Activated CD8-positive, alpha-beta memory T cell treated with anti-CD3 and anti-CD28 coated beads for 1 hour (primary cell): ENCODE data around the gene GART.

Experiments used
- DNase-seq, 2 donors: peaks; one replicate each; pipeline ENCODE4 v3.0.0-alpha.2; 2020; ENCODE audit warnings: low read depth in 1 of 2; ENCODE audit errors: extremely low read depth in 1 of 2

Gene GART

DNA sequence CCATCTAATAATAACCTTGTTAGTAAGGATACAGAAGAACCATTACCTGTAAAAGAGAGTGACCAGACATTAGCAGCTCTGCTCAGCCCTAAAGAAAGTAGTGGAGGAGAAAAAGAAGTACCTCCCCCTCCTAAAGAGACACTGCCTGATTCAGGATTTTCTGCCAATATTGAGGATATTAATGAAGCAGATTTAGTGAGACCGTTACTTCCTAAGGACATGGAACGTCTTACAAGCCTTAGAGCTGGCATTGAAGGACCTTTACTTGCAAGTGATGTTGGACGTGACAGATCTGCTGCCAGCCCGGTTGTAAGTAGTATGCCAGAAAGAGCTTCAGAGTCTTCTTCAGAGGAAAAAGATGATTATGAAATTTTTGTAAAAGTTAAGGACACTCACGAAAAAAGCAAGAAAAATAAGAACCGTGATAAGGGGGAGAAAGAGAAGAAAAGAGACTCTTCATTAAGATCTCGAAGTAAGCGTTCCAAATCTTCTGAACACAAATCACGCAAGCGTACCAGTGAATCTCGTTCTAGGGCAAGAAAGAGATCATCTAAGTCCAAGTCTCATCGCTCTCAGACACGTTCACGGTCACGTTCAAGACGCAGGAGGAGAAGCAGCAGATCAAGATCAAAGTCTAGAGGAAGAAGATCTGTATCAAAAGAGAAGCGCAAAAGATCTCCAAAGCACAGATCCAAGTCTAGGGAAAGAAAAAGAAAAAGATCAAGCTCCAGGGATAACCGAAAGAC lies 12.5 kb upstream of the GART start:
- no peak for DNase-seq

DNA sequence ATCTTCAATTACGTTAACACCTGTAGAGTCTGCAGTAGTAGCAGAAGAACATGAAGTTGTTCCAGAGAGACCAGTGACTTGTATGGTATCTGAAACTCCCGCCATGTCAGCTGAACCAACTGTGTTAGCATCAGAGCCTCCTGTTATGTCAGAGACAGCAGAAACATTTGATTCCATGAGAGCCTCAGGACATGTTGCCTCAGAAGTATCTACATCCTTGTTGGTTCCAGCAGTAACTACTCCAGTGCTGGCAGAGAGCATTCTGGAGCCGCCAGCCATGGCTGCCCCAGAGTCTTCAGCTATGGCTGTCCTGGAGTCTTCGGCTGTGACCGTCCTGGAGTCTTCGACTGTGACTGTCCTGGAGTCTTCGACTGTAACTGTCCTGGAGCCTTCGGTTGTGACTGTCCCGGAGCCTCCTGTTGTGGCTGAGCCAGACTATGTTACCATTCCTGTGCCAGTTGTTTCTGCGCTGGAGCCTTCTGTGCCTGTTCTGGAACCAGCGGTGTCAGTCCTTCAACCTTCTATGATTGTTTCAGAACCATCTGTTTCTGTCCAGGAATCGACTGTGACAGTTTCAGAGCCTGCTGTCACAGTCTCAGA lies 11.2 kb upstream of the GART start:
- DNase-seq = no peak

DNA sequence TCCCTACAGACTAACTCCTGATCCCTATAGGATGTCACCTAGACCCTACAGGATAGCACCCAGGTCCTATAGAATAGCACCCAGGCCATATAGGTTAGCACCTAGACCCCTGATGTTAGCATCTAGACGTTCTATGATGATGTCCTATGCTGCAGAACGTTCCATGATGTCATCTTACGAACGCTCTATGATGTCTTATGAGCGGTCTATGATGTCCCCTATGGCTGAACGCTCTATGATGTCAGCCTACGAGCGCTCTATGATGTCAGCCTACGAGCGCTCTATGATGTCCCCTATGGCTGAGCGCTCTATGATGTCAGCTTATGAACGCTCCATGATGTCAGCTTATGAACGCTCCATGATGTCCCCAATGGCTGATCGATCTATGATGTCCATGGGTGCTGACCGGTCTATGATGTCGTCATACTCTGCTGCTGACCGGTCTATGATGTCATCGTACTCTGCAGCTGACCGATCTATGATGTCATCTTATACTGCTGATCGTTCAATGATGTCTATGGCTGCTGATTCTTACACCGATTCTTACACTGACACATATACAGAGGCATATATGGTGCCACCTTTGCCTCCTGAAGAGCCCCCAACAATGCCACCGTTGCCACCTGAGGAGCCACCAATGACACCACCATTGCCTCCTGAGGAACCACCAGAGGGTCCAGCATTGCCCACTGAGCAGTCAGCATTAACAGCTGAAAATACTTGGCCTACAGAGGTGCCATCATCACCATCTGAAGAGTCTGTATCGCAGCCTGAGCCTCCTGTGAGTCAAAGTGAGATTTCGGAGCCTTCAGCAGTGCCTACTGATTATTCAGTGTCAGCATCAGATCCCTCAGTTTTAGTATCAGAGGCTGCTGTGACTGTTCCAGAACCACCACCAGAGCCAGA lies 10.4 kb upstream of the GART start:
- DNase-seq = no peak

DNA sequence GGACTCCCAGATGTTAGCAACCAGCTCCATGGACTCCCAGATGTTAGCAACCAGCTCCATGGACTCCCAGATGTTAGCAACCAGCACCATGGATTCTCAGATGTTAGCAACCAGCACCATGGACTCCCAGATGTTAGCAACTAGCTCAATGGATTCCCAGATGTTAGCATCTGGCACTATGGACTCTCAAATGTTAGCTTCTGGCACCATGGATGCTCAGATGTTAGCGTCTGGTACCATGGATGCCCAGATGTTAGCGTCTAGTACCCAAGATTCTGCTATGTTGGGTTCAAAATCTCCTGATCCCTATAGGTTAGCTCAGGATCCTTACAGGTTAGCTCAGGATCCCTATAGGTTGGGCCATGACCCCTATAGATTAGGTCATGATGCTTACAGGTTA lies 9.7 kb upstream of the GART start:
- no peak for DNase-seq

DNA sequence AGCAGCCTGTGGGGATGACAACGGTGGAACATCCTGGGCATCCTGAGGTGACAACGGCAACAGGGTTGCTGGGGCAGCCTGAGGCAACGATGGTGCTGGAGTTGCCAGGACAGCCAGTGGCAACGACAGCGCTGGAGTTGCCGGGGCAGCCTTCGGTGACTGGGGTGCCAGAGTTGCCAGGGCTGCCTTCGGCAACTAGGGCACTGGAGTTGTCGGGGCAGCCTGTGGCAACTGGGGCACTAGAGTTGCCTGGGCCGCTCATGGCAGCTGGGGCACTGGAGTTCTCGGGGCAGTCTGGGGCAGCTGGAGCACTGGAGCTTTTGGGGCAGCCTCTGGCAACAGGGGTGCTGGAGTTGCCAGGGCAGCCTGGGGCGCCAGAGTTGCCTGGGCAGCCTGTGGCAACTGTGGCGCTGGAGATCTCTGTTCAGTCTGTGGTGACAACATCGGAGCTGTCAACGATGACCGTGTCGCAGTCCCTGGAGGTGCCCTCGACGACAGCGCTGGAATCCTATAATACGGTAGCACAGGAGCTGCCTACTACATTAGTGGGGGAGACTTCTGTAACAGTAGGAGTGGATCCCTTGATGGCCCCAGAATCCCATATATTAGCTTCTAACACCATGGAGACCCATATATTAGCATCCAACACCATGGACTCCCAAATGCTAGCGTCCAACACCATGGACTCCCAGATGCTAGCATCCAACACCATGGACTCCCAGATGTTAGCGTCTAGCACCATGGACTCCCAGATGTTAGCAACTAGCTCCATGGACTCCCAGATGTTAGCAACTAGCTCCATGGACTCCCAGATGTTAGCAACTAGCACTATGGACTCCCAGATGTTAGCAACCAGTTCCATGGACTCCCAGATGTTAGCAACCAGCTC lies 9.1 kb upstream of the GART start:
- DNase-seq = no peak

DNA sequence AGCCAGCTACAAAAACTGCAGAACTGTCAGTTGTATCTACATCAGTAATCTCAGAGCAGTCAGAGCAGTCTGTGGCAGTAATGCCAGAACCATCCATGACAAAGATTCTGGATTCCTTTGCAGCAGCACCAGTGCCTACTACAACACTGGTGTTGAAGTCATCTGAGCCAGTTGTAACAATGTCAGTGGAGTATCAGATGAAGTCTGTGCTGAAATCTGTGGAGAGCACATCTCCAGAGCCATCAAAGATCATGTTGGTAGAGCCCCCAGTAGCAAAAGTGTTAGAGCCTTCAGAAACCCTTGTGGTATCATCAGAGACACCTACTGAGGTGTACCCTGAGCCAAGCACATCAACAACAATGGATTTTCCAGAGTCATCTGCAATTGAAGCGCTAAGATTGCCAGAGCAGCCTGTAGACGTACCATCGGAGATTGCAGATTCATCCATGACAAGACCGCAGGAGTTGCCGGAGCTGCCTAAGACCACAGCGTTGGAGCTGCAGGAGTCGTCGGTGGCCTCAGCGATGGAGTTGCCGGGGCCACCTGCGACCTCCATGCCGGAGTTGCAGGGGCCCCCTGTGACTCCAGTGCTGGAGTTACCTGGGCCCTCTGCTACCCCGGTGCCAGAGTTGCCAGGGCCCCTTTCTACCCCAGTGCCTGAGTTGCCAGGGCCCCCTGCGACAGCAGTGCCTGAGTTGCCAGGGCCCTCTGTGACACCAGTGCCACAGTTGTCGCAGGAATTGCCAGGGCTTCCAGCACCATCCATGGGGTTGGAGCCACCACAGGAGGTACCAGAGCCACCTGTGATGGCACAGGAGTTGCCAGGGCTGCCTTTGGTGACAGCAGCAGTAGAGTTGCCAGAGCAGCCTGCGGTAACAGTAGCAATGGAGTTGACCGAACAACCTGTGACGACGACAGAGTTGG lies 8.2 kb upstream of the GART start:
- DNase-seq = no peak

DNA sequence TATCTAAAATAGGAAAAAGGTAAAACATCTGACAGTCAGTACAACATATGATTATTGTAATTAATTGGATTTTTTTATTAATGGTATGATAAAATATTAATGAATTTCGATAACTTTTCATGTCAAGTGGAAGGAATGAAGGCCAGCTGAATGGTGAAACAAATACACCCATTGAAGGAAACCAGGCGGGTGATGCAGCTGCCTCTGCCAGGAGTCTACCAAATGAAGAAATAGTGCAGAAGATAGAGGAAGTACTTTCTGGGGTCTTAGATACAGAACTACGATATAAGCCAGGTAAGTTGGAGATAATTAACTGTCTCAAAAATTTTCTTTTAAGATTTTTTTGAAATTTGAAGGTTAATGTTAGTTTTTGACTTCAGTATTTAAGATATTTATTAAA lies 4.2 kb upstream of the GART start:
- DNase-seq = no peak

DNA sequence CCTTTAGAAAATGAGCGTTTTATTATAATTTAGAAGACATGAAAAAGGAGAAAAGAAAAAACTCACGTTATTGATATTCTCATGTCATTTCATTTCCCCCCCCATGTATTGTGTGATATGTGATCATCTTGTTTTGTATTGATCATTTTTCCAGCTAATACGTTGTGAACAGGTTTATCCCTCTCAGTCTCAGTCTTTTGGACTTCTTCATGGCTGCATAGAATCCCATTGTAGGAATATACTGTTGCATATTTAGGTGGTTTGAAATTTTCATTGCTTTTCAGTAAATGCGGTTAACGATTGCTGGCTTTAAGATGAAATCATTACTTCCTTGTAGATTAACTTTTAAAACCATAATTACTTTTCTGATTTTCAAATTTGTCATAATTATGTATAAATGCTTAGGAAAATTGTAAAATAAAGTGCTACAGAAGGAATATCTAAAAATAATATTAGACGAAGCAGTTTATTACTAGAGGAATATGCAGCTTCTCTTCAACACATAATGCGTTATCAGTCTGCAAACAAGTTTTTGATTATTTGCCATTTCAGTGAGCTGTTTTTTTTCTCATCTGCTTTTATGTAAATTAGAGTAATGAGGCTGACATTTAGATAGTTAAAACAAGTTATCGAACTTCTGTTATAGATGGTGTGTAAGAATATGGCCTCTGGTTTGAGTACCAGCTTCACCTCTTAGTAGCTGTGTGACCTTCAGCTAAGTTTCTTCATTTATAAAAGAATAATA lies 2.7 kb upstream of the GART start:
- DNase-seq = no peak

- DNase-seq = peak in 1 of 2 donors; percentile 45
These were observed 1.7 kb upstream of the GART start for GRCh38 chr21:33543505-33544129.

DNA sequence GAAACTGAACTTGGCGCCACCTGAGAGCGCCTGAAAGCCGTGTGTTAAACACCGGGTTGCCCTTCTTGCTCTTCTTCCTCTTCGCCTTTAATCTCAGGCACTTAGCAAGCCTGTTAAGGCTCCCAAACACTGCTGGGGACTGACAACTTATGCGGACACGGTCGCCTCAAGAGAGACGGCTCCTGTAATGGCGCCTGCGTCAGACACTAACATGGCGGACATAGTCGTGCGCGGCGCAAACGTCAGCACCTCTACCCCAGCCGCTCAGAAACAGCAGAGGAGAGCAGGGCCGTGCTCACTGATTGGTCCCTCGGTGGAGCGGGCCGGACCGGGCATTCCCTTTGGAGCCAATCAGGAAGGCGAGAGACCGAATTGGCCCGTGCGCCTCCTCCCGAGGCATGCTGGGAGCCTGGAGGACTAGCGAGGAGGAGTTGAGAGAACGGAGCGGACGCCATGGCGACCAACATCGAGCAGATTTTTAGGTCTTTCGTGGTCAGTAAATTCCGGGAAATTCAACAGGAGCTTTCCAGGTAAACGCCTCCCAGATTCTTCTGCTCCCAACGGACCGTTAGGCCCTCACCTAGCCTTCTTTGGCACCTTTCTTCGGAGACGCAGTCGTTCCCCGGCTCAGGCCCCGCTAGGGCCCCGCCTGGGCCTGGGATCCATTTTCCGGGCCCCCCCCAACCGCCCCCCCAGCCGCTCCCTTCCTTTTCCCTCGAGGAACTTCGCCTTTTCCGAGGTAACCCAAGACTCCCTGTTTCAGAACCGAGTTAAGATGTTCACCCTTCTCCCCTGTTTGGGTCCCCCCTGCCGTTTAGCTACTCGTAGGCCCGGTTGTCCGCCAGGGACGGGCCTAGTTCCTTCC lies 955 bp upstream of the GART start, which contains the start of gene SON:
SON (plus strand) TSS at position 399 of the 865 bp plus-strand sequence; CDS start at position 454, 55 bp downstream.
- DNase-seq = peak; percentile 93 to 94

DNA sequence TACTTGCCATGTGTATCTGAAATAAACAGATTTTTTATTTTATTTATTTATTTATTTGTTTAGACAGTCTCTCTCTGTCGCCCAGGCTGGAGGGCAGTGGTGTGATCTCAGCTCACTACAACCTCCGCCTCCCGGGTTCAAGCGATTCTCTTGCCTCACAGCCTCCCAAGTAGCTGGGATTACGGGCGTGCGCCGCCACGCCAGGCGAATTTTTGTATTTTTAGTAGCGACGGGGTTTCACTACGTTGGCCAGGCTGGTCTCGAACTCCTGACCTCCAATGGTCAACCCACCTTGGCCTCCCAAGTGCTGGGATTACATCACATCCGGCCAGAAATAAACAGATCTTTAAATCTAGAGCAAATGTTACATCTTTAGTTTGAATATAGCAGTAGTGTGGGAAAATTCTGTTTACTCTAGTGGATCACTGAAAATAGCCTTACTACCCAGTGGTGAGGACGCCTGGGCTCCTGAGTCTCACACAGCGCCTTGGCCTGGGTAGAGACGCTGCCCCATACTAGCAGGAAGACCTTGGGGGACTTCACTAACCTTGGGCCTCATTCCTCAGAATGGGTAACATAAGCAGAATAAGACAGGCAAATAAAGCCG lies 709 bp downstream of the GART start:
- no peak for DNase-seq

DNA sequence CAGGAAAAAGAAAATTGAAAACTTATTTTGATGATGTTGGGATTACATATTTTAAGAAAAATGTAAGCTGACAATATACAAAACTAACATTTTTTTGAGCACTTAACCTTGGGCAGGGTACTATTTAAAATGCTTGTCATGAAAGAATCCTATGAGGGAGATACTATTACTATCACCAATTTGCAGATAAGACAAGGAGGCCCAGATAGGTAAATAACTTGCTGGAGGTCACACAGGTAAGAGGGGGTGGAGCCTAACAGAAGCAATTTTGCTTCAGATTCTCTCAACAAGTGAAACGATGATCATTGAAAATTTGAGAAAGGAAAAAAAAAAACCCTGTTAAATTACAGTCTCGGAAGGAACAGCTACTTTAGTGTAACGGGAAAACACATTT lies 1.2 kb downstream of the GART start:
- DNase-seq = no peak

DNA sequence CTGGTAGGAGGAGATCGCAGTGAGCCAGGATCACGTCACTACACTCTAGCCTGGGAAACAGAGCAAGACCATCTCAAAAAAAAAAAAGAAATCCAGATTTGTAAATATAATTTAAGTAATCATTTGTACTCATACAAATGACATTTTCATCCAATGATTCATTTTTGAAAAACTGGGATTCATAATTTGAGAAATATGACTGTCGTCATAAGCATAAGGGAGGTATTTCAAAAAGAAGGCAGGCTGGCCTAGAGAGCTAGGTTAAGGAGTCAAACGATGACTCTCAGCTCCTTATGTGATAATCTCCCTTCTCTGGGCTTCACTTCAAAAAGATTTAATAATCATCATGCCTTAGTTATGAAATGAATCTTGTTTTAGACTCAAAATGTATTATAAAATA lies 2.3 kb downstream of the GART start:
- DNase-seq = no peak

DNA sequence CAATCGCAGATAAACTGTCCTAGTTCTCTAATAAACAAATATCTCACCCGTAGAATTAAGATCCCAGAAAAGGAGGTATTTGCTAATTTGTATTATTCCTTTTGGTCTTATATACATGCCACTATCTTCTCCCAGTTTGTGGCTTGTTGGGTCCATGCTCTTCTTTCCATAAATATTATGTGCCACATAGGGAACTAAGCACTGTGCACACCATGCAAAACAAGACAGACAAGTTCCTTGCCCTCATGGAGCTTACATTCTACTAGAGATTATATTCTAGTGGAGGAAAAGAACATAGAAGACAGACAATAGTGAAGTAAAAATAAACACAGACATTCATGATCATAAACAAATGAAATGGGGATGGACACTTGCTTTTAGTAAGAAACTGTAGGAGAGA lies 4.7 kb downstream of the GART start:
- DNase-seq = no peak

GRCh38 chr21:33531007-33531406 lies 10.9 kb downstream of the GART start:
- DNase-seq = no peak

GRCh38 chr21:33522953-33523349 lies 19.0 kb downstream of the GART start:
- no peak for DNase-seq

- no peak for DNase-seq
These were observed 19.5 kb downstream of the GART start for GRCh38 chr21:33522297-33522952.
